ENCODE measurements around the gene HRAS.

- TF ChIP-seq CTCF (IDR thresholded peaks at IDR 0.05 in 8 of 11, conservative IDR thresholded peaks at IDR 0.05 in 3 of 11), result no peak
- TF ChIP-seq POLR2A (IDR thresholded peaks at IDR 0.05), result no peak
- no peak for TF ChIP-seq POLR2AphosphoS5 (IDR thresholded peaks at IDR 0.05)
Observed at GRCh38 chr11:521177-521688, 14.1 kb downstream of the HRAS start.

Data from spleen (tissue), 7 donors.